ENCODE data around the gene CCDC69.
"Not testable (repeated sequence)": the region's sequence is repeated elsewhere in the genome, so short reads cannot be mapped to it uniquely, and the experiment has no call there.

Gene CCDC69, protein sequence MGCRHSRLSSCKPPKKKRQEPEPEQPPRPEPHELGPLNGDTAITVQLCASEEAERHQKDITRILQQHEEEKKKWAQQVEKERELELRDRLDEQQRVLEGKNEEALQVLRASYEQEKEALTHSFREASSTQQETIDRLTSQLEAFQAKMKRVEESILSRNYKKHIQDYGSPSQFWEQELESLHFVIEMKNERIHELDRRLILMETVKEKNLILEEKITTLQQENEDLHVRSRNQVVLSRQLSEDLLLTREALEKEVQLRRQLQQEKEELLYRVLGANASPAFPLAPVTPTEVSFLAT

DNA sequence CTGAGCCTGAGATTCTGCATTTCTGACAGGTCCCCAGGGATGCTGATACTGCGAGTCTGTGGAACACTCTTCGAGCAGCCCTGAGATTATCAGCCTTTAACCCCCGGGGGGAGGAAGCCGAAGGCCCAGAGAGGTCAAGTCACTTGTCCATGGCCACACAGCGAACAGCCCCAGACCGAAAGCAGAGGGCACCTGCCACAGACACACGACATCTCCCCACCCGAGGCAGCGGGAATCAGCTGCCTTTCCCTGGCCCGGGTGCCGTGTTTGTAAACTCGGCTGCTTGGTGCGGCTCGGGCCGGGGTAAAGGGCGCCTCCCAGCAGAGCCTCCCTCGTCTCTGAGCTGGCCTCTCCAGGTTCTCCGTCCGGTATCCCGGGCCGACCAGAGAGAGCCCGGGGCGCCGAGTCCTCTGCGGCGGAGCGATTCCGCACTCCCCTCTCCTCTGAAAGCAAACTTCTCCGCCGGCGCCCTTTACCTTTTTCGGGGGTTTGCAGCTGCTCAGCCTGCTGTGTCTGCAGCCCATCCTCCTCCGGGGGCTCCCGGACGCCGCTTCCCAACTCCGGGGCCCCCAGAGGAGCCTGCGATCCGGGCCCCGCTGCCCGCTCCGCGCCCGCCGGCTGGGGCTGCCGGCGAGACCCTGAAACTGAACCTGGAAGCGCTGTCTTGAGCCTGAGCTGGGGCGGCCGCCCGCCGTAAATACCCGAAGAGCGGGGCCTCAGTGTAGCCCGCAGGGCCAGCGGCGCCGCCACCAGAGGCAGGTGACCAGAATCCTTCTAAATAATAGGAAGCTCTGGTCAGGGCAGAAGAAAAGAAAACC is at the start of gene CCDC69:
CCDC69 (minus strand) TSS at position 646 of the 818 bp plus-strand sequence; CDS start at position 524, 122 bp downstream.
- peak; percentile 84 for DNase-seq

DNA sequence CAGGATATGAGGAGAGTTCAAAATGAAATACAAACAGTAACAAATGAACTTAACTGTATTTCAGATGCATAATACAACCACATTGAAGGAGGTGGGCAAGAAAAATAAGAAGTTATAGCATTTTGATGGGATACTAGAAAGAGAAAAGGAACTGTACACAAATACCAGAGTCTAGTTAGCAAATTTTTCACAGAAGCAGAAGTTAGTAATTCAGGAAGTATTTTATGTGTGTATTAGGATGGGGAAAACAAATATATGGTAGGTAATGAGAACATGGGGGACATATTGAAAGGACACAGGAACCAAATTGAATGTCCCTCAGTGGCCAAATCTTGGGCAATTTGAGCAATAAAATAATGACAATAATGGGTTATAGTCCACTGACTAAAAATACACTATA is 47.4 kb upstream of the CCDC69 start:
- DNase-seq = no peak

DNA sequence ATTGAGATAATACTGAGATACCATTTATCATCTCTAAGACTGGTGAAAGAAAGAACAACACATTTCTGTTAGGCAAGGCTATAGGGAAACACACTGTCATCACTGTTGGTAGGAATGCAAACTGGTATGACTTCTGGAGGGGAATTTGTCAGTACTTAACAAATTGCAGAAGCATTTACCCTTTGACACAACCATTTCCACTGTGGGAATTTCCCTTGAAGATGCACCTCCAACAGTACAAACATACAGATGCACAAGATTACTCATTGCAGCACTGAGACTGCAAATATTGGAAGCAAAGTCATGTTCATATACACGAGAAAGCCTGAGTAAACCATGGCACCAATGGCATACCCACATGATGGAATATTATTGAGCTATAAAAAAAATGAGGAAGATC is 46.7 kb upstream of the CCDC69 start:
- no peak for DNase-seq

DNA sequence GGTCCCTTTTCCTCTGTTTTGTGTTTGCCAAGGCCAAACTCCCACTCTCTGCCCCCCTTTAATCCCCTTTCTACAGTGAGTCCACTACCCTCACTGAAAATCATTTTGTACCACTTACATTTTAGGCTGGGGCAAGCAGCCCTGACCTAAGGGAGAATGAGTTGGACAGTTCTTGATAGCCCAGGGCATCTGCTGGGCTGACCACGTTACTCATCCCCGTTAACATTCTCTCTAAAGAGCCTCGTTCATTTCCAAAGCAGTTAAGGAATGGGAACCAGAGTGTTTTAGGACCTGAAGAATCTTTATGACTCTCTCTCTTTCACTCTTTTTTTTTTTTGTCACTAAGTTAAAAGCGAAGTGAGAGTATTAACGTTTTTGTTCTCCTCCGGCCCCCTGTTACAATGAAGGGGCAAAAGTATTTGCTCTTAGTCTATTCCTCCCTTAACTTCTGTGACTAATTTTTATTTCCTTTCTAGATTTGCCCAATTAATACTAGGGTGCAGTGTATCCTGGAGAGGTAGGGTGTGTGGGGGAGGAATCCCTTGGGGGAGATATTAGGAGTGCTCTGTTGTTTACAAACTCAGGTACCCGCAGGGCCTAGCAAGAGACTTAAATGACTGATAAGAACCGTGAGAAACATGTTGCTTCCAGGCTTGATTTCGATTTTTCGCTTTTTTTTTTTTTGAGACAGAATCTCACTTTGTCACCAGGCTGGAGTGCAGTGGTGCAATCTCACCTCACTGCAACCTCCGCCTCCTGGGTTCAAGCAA is 43.8 kb upstream of the CCDC69 start:
- no peak for DNase-seq

DNA sequence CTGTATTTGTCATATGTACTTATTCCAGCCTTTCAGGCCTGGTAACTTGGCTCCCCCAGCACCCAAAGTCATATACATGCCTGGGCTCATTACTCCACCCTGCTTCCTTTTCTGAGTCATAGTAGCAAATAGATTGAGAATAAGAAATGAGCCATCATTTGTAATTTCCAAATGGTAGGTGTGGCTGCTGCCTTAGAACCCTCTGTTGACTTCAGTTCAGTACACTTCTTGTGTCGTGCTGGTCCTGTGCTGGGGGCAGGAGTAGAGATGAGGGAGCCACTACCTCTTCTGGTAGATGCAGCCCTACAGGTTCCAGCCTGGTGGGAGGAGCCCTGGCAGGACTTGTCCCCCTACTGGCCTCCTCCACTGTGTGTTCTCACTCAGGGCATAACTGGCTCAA is 40.2 kb upstream of the CCDC69 start:
- DNase-seq = no peak

DNA sequence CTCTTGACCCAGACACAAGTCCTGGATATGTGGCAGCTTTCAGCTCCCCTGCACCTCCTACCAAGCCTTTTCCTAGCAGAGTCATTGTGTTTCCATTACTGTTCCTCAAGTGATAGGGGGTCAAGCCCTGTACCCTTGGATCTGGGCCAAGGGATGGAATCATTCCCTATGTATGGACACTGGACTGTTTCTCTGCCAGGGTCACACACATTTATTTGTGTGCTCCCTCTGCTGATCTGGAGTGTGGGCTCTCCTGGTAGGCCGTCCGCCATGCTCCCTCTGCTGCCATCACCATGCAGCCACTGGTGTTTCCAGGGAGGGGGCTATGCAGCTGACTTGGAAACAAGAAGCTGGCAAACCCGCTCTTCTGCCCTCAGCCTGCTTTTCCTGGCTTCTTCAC is 38.6 kb upstream of the CCDC69 start:
- no peak for DNase-seq

DNA sequence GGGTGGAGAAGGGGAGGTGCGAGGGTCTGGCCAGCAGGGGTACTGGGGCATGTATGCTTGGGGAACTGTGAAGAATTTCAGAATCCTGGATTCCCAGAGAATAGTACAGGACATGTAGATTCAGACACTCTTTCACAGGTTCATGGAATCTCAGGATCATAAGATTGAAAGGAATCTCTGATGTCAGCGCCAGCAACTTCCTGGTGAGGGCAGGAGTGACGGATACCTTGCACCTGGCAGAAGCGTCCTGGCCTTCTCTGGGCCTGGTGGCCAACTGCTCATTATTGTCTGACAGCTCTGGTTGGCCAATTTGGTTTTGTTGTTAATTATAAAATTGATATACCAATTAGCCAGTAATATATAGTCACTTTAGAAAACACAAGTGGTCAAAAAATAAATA is 36.0 kb upstream of the CCDC69 start:
- DNase-seq = no peak

DNA sequence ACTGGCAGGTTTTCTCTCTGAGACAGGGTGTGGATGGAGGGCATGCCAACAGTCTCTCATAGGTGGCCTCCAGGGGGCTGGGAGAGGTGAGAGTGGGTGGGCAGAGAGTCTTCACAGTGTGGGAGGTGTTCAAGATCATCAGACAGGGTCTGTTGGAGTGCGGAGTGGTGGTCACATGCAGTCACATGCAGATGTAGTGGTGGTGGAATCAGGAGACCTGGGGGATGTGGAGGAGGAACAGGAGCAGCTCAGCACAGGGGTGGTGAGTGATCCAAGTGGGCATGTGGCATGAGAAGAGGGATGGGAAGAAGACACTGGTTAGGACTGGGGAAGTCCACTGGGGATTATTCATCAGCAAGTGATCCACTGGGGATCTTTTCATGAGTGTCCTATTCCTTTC is 34.9 kb upstream of the CCDC69 start:
- DNase-seq = no peak

DNA sequence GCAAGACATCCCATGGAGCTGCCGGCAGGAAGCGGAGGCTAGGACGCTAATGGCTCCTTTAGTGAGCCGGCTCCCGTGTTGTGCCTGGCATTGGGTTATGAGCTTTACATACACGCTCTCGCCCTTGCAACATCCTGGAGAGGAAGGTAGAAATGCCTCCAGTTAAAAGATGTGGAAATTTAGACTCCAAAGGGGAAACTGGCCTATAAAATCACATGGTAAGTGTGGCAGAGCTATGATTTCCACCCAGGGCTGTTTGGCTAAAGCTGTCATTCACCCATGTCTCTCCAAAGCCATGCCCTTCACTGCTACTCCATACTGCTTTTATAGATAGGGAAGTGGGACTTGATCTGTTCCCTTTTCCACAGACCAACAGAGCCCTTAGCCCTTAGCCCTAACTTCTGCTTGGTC is 34.3 kb upstream of the CCDC69 start:
- DNase-seq = peak; percentile 43

DNA sequence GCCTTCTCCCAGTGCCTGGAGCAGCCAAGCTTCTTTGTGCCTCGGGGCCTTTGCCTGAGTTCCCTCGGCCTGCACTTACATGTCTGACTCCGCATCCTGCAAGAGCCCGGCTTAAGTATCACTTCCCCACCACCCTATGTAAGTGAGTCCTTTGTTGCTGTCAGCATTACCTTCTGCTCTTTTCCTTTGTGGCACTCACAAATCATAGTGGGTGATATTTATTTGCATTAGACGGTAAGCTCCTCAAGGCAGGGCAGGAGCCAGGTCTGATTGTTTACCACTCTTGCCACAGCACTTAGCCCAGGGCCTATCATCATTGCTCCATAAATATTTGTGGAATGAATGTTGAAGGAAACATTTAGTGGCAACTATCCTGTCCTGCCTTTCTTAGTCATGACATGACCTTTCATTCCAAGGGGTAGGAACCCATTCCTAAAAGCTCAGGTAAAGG is 33.9 kb upstream of the CCDC69 start:
- no peak for DNase-seq

DNA sequence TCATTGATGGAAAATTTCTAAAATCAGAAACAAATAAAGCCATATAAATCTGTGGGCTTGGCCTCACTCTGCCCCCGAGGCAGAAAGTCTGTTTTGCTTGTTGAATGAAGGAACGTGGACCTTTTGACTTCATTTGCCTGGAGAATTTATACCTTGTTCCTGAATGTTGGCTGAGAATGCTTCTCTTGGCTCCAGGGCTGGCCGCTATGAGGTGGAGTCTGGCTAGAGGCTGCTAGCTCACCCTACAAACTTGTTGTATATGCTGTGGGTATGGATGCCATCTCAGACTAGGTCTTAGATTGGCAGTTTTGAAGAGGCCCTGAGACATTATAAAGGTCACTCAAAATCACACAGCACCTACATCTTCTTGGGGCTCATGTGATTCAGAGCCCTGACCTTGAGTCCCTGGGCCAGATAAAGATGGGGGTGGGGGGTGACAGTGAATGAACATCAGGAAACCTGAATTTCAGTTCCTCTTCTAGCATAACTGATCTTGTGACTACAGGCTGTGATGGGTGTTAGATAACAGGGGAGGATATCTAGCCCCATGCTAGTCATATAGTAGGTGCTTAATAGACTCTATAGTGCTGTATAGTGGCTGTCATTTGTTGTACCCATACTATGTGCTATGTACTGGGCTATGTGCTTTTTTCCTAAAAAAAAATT is 31.9 kb upstream of the CCDC69 start:
- DNase-seq = peak; percentile 59

DNA sequence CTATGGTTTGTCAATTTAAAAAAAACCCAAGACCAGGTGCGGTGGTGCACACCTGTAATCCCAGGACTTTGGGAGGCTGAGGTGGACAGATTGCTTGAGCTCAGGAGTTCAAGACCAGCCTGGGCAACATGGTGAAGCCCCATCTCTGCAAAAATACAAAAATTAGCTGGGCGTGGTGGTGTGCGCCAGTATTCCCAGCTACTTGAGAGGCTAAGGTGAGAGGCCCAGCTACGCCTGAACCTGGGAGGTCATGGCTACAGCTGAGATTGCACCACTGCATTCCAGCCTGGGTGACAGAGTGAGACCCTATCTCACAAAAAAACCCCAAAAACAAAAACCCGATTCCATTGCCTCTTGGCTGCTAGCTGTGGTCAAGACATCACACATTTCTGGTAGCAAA is 31.1 kb upstream of the CCDC69 start:
- not testable (repeated sequence) for DNase-seq

DNA sequence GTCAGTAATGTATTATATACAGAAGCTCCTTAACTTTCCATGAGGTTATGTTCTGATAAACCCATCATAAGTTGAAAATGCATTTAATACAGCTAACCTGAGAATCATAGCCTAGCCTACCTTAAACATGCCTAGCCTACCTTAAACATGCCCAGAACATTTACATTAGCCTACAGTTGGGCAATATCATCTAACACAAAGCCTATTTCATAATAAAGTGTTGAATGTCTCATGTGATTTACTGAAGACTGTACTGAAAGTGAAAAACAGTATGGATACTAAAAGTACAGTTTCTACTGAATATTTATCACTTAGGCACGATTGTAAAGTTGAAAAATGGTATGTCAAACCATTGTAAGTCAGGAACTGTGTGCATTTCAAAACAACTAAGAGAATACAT is 30.7 kb upstream of the CCDC69 start:
- no peak for DNase-seq

DNA sequence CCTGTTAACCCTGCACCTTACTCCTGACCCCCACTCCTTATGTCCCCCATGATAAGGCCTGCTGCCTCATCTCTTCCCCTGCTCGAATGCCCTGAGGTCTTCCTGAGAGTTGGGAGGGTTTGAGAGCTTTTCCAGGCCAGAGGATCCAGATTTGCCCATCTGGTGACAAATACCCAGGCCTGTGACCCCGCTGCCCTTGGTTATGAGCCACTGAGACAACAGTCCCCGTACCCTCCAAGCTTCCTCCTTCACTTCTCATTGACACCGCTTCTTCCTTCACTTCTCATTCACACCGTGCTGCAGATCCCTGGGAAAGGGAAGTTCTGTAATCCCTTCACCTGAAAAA is 29.7 kb upstream of the CCDC69 start:
- peak; percentile 49 for DNase-seq

DNA sequence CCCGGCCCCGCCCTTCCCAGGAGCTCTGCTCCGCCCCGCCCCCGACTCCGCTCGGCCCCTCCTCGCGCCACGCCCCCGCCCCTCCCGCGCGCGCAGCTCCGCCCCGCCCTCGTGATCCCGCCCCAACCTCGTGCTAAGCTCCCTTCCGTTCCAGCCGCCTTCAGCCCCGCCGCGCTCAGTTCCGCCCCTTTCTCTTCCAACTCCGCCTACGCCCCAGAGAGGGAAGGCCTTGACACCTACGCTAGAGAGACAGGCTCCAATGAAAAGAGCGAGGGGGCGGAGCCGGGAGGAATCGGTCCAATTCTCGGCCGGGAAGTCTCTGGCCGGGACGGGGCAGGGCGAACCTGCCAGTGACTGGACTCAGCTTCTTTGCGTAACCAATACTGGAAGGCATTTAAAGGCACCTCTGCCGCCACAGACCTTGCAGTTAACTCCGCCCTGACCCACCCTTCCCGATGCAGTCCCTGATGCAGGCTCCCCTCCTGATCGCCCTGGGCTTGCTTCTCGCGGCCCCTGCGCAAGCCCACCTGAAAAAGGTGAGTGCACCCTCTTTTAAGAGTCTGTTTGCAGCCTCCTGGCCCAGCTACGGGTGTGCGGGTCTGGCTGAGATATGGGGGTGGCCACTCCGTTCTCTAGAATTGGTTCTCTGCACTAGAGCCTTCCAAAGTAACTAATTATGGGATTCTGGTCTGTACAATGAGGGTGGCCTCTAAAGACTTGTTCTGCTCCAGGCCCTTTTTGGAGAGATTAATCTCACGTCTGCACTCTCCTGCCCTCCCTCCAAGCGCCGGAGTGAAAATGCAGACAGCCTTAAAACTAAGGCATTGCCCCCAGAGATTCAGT is 29.1 kb upstream of the CCDC69 start, which contains the start of gene GM2A:
GM2A (plus strand) TSS at position 424 of the 843 bp plus-strand sequence; CDS start at position 456, 32 bp downstream.
- DNase-seq = peak; percentile 100

DNA sequence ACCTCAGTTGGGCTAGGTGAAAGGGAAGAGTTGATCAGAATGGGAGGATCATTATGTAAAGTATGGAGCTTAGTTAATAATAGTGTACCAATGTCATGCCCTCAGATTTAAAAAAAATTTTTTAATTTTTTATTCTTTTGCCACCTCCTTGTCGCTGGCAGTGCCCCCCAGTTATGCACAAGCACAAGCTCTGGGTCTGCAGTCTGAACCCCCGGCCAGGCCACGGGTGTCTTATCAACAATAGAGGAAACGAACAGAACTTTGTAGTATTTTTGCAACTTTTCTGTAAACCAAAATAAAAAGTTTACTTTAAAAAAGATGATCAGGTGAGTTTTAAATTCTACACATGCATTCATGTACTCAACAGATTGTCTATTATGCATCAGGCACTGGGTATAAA is 27.7 kb upstream of the CCDC69 start:
- DNase-seq = no peak

DNA sequence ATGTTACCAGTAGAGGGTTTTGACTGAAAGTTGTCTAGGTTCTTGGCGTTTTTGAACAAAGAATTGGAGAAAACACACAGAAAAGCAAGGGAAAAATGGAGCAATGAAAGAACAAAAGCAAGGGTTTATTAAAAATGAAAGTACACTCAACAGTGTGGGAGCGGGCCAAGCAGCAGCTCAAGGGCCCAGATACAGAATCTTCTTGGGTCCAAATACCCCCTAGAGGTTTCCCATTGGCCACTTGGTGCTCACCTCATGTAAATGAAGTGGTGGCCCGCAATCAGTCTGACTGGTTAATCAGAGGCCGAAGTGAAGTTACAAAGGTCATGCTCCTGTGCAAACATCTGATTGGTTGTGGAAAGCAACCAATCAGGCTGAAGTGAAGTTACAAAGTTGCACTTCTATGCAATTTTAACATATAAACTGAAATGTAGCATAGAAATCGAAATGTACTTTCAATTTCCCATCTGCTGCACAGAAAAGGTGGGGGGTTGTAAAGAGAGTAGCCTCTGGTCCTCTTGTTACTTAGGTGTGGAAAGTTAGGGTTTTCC is 27.2 kb upstream of the CCDC69 start:
- DNase-seq = peak; percentile 97

DNA sequence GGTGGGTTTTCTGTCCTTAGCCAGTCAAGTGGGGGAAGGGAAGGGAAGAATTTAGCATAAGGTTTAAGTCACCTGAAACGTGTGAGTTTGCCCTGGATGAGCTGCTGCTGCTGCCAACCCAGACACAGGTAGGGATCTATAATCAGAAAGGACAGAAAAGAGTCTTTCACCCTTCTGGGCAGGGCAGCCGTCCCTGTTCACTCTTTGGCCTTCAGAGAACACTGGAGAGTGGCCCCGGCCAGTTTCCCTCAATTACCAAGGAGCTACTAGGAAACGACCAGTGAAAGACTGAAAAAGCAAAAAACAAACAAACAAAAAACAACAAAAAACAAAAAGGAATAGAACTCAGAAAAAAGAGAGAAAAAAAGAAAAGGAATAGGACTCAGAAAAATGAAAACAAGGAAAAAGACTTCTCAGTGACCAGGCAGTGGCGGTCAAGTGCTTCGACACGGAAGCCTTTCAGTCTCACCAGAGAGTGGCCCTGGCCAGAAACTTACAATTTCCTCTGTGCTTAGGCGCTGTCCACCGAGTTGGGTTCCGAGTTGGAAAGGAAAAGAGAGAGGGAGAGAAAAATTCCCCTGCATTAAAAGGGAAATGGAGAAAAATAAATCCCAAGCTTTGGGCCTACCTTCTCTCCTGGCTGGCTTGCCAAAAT is 26.6 kb upstream of the CCDC69 start:
- DNase-seq = peak; percentile 80

DNA sequence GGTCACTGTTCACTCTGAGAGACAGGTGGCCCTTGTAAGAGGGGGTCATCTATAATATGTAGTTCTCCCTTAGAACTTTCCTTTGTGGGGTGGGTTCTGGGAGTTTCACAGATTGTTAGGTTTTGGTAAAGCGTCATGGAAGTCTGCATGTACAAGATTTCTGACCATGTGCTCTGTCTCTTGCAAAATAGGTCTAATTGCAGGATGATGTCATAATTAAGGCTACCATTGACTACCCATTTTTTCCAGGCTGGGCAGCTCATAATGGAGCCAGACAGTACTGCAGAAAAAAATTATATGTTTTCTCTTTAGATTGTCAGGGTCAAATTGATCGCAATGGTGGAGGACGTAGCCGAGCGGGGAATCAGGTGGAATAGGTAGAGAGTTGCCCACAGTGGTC is 25.4 kb upstream of the CCDC69 start:
- no peak for DNase-seq

DNA sequence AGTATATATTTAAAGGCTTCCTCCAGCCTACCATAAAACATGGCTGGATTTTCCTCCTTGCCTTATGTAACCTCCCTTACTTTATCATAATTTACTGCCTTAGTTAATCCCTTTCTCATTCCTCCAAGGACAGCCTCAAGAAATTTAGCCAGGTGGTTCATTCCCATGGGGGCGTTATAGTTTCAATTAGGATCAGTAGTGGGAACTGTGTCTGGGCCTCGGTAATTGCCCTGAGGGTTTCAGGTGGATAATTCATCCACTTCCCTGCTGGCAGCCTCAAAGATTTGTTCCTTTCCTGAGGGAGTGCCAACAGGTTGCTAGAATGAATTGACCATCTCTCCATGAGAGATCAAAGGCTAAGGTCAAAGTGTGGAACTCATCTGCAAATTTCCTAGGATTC is 24.8 kb upstream of the CCDC69 start:
- no peak for DNase-seq

DNA sequence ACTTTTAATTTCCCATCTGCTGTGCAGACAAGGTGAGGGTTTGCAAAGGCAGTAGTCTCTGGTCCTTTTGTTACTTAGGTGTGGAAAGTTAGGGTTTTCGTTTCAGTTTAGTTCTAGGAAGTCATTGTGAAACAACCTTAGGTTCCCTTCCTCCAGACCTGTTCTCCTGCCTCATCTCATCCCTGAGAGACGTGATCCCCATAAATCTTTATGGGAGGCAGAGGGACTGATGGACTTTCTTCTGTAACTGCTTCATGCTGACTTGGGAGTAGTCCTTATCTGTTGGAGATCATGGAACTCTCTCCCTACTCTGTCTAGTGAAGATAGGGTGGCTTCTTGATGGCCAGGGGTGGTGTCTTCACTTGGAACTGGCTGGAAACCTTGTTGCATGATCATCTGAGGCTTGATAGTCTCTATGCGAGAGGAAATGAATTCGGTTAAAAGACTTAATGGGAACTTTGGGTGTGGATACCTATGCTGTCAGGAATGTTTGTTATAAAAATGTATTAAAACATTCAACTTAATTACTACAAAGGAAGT is 21.9 kb upstream of the CCDC69 start:
- no peak for DNase-seq

All from OCI-M1 (cell line).